HEK293 (cell line): ENCODE results near the gene PIWIL1.

ENCODE experiments used
- AEBP2 ChIP-seq: fragments of 450-650 bp; formaldehyde crosslinking; IDR thresholded peaks from 2 replicates; pipeline ENCODE4 v1.5.1; 2016; ENCODE audit warnings: missing biosample characterization, missing genetic modification characterization, borderline replicate concordance
- BCL11A ChIP-seq: fragments of 450-650 bp; formaldehyde crosslinking; IDR thresholded peaks from 2 replicates; pipeline ENCODE4 v1.5.1; 2016; ENCODE audit warnings: low read depth, missing biosample characterization, missing genetic modification characterization
- ELK4 ChIP-seq: IDR thresholded peaks from 2 replicates; pipeline ENCODE4 v1.6.1; 2011; ENCODE audit warnings: mild to moderate bottlenecking, low read depth, low read length, borderline replicate concordance
- KLF9 ChIP-seq: fragments of 450-650 bp; formaldehyde crosslinking; IDR thresholded peaks from 2 replicates; pipeline ENCODE4 v1.5.1; 2016; ENCODE audit warnings: missing biosample characterization, missing genetic modification characterization, low read depth
- PBX3 ChIP-seq: sonication (generic); formaldehyde crosslinking; IDR thresholded peaks from 2 replicates; pipeline ENCODE4 v1.8.1; 2022; ENCODE audit warnings: mild to moderate bottlenecking, moderate library complexity, missing genetic modification reagents
- ZNF169 ChIP-seq: fragments of 450-650 bp; formaldehyde crosslinking; IDR thresholded peaks from 2 replicates; pipeline ENCODE4 v1.5.1; 2016; ENCODE audit warnings: missing biosample characterization, missing genetic modification characterization
- ZNF560 ChIP-seq: fragments of 450-650 bp; formaldehyde crosslinking; IDR thresholded peaks from 2 replicates; pipeline ENCODE4 v1.5.1; 2017; ENCODE audit warnings: missing biosample characterization, missing genetic modification characterization, borderline replicate concordance
- TF ChIP-seq, protein P1 (sequence below): fragments of 450-650 bp; formaldehyde crosslinking; IDR thresholded peaks from 2 replicates; pipeline ENCODE4 v1.5.1; 2016; ENCODE audit warnings: missing biosample characterization, missing genetic modification characterization
- TF ChIP-seq, protein P2 (sequence below): fragments of 450-650 bp; formaldehyde crosslinking; IDR thresholded peaks from 2 replicates; pipeline ENCODE4 v1.5.1; 2017; ENCODE audit warnings: missing biosample characterization, missing genetic modification characterization
- TF ChIP-seq, protein P3 (sequence below): fragments of 450-650 bp; formaldehyde crosslinking; IDR thresholded peaks from 2 replicates; pipeline ENCODE4 v1.5.1; 2016; ENCODE audit warnings: missing biosample characterization, missing genetic modification characterization
- TF ChIP-seq, protein P4 (sequence below): fragments of 450-650 bp; formaldehyde crosslinking; IDR thresholded peaks from 2 replicates; pipeline ENCODE4 v1.5.1; 2016; ENCODE audit warnings: missing biosample characterization, missing genetic modification characterization
- TF ChIP-seq, protein P5 (sequence below): fragments of 450-650 bp; formaldehyde crosslinking; IDR thresholded peaks from 2 replicates; pipeline ENCODE4 v1.5.1; 2016; ENCODE audit warnings: missing biosample characterization, missing genetic modification characterization, low read depth

GRCh38 chr12:130413909-130414308, 76.2 kb downstream of the PIWIL1 start:
- TF ChIP-seq, protein P1, sequence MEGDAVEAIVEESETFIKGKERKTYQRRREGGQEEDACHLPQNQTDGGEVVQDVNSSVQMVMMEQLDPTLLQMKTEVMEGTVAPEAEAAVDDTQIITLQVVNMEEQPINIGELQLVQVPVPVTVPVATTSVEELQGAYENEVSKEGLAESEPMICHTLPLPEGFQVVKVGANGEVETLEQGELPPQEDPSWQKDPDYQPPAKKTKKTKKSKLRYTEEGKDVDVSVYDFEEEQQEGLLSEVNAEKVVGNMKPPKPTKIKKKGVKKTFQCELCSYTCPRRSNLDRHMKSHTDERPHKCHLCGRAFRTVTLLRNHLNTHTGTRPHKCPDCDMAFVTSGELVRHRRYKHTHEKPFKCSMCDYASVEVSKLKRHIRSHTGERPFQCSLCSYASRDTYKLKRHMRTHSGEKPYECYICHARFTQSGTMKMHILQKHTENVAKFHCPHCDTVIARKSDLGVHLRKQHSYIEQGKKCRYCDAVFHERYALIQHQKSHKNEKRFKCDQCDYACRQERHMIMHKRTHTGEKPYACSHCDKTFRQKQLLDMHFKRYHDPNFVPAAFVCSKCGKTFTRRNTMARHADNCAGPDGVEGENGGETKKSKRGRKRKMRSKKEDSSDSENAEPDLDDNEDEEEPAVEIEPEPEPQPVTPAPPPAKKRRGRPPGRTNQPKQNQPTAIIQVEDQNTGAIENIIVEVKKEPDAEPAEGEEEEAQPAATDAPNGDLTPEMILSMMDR = no peak
- TF ChIP-seq ZNF169 (tag by site-specific recombination) (no peak), BCL11A (tag by site-specific recombination) (no peak), AEBP2 (tag by site-specific recombination) (no peak), ZNF560 (tag by site-specific recombination) (no peak), KLF9 (tag by site-specific recombination) (no peak), PBX3 (CRISPR knock-in tag) (no peak), ELK4 (no peak)
- TF ChIP-seq, protein P2, sequence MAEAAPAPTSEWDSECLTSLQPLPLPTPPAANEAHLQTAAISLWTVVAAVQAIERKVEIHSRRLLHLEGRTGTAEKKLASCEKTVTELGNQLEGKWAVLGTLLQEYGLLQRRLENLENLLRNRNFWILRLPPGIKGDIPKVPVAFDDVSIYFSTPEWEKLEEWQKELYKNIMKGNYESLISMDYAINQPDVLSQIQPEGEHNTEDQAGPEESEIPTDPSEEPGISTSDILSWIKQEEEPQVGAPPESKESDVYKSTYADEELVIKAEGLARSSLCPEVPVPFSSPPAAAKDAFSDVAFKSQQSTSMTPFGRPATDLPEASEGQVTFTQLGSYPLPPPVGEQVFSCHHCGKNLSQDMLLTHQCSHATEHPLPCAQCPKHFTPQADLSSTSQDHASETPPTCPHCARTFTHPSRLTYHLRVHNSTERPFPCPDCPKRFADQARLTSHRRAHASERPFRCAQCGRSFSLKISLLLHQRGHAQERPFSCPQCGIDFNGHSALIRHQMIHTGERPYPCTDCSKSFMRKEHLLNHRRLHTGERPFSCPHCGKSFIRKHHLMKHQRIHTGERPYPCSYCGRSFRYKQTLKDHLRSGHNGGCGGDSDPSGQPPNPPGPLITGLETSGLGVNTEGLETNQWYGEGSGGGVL = no peak
- TF ChIP-seq, protein P3, sequence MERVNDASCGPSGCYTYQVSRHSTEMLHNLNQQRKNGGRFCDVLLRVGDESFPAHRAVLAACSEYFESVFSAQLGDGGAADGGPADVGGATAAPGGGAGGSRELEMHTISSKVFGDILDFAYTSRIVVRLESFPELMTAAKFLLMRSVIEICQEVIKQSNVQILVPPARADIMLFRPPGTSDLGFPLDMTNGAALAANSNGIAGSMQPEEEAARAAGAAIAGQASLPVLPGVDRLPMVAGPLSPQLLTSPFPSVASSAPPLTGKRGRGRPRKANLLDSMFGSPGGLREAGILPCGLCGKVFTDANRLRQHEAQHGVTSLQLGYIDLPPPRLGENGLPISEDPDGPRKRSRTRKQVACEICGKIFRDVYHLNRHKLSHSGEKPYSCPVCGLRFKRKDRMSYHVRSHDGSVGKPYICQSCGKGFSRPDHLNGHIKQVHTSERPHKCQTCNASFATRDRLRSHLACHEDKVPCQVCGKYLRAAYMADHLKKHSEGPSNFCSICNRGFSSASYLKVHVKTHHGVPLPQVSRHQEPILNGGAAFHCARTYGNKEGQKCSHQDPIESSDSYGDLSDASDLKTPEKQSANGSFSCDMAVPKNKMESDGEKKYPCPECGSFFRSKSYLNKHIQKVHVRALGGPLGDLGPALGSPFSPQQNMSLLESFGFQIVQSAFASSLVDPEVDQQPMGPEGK (tag by site-specific recombination) = no peak
- TF ChIP-seq, protein P4, sequence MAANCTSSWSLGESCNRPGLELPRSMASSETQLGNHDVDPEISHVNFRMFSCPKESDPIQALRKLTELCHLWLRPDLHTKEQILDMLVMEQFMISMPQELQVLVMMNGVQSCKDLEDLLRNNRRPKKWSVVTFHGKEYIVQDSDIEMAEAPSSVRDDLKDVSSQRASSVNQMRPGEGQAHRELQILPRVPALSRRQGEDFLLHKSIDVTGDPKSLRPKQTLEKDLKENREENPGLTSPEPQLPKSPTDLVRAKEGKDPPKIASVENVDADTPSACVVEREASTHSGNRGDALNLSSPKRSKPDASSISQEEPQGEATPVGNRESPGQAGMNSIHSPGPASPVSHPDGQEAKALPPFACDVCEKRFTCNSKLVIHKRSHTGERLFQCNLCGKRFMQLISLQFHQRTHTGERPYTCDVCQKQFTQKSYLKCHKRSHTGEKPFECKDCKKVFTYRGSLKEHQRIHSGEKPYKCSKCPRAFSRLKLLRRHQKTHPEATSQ (tag by site-specific recombination) = no peak
- TF ChIP-seq, protein P5, sequence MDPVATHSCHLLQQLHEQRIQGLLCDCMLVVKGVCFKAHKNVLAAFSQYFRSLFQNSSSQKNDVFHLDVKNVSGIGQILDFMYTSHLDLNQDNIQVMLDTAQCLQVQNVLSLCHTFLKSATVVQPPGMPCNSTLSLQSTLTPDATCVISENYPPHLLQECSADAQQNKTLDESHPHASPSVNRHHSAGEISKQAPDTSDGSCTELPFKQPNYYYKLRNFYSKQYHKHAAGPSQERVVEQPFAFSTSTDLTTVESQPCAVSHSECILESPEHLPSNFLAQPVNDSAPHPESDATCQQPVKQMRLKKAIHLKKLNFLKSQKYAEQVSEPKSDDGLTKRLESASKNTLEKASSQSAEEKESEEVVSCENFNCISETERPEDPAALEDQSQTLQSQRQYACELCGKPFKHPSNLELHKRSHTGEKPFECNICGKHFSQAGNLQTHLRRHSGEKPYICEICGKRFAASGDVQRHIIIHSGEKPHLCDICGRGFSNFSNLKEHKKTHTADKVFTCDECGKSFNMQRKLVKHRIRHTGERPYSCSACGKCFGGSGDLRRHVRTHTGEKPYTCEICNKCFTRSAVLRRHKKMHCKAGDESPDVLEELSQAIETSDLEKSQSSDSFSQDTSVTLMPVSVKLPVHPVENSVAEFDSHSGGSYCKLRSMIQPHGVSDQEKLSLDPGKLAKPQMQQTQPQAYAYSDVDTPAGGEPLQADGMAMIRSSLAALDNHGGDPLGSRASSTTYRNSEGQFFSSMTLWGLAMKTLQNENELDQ (tag by site-specific recombination) = no peak
